Measurements from ENCODE around the gene RBP2.

GRCh38 chr3:139440639-139441556 is 35.4 kb downstream of the RBP2 start:
- no peak for TF ChIP-seq POLR2A (IDR thresholded peaks at IDR 0.05)
- TF ChIP-seq, protein P1, sequence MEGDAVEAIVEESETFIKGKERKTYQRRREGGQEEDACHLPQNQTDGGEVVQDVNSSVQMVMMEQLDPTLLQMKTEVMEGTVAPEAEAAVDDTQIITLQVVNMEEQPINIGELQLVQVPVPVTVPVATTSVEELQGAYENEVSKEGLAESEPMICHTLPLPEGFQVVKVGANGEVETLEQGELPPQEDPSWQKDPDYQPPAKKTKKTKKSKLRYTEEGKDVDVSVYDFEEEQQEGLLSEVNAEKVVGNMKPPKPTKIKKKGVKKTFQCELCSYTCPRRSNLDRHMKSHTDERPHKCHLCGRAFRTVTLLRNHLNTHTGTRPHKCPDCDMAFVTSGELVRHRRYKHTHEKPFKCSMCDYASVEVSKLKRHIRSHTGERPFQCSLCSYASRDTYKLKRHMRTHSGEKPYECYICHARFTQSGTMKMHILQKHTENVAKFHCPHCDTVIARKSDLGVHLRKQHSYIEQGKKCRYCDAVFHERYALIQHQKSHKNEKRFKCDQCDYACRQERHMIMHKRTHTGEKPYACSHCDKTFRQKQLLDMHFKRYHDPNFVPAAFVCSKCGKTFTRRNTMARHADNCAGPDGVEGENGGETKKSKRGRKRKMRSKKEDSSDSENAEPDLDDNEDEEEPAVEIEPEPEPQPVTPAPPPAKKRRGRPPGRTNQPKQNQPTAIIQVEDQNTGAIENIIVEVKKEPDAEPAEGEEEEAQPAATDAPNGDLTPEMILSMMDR (IDR thresholded peaks at IDR 0.05): no peak
